Activated CD4-positive, alpha-beta T cell treated with anti-CD3 and anti-CD28 coated beads for 36 hours (primary cell): ENCODE measurements around the gene ATG5. TPM values are rescaled to one million over a fixed set of nuclear protein-coding genes. Genes with fewer than 3 reads are reported as not detected.
"Not testable (repeated sequence)": the region's sequence is repeated elsewhere in the genome, so short reads cannot be mapped to it uniquely, and the experiment has no call there.

Source experiments
- ATAC-seq: fragments of 200-7000 bp; cut with Tn5 transposase; one replicate; pipeline ENCODE4 v1.10.0; 2021; ENCODE audit warnings: mild to moderate bottlenecking, moderate library complexity
- CTCF ChIA-PET: fragments of 350-600 bp; sonication (Branson Sonifier 250); formaldehyde crosslinking; loops from one replicate; lab custom pipeline; 2021; ENCODE audit warnings: antibody characterized with exemption; lab: Charles Lee
- POLR2A ChIA-PET: fragments of 350-600 bp; sonication (Branson Sonifier 250); formaldehyde crosslinking; loops from one replicate; lab custom pipeline; 2021; ENCODE audit warnings: antibody characterized with exemption, inconsistent platforms; lab: Charles Lee
- DNase-seq: peaks from one replicate; pipeline ENCODE4 v3.0.0-alpha.2; 2020
- H3K27ac Mint-ChIP-seq: one replicate; pipeline ENCODE4 v1.8.0; 2021; ENCODE audit warnings: mixed read lengths
- H3K27me3 Mint-ChIP-seq: one replicate; pipeline ENCODE4 v1.8.0; 2021; ENCODE audit warnings: mixed read lengths
- H3K36me3 Mint-ChIP-seq: one replicate; pipeline ENCODE4 v1.8.0; 2021; ENCODE audit warnings: low read depth, mixed read lengths
- H3K4me1 Mint-ChIP-seq: one replicate; pipeline ENCODE4 v1.8.0; 2021; ENCODE audit warnings: mixed read lengths
- H3K4me3 Mint-ChIP-seq: one replicate; pipeline ENCODE4 v1.8.0; 2021; ENCODE audit warnings: mild to moderate bottlenecking, moderate library complexity, mixed read lengths
- H3K9me3 Mint-ChIP-seq: one replicate; pipeline ENCODE4 v1.8.0; 2021; ENCODE audit warnings: low read depth, mixed read lengths
- intact Hi-C, 2 experiments: fragments of 100-400 bp; cut with DNase I in 1 of 2; cut with micrococcal nuclease in 1 of 2; formaldehyde crosslinking; loops; one replicate each; pipeline versions ENCODE4 v1.14.2 to v1.15.1; 2022 to 2024; cut with DNase I, micrococcal nuclease
- total RNA-seq, 2 experiments: library from RNA; stranded (reverse); gene quantifications; one replicate each; pipeline ENCODE4 v1.2.3, GENCODE V29; 2021

ATG5 gene
- total RNA-seq, 2 experiments from 2014 or later: 27.2 to 31.6 TPM

DNA sequence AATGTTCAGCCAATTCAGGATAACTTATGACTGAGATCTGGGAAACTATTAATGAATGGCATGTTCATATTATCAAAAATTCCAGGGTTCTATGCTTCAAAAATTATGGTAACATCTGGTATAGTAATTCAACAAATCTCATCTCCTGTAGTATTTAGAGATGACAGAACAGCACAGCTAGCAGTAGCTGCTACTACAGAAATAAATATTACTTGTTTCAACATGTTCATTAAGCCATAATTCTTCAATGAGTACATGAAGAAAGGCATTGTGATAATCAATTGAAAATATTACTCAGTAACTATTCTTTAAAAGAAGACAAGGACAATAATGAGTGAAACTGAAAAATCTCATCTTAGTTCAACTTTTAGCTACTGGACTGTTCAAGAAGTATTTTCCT is 66.8 kb downstream of the ATG5 start:
- no peak for DNase-seq
- Mint-ChIP-seq H3K27ac (no peak overlapping the region), H3K27me3 (no peaks in the 10 kb centered on the region), H3K36me3 (peaks cover 14% of the 10 kb centered on the region), H3K4me3 (no peak overlapping the region), H3K4me1 (peaks cover 2% of the 10 kb centered on the region), H3K9me3 (no peaks in the 10 kb centered on the region)
- intact Hi-C loops: no loop called here
- ATAC-seq: no peak
- ChIA-PET CTCF (interaction anchor here (1.2 to 1.3 kb wide), 3 partner anchors 8 to 81 kb away, joined by 3 to 6 read pairs (median 3); no protein-coding TSS in a partner anchor), POLR2A (no interaction called here)

GRCh38 chr6:106257195-106257594 is 68.4 kb downstream of the ATG5 start:
- Mint-ChIP-seq H3K4me3 (no peak overlapping the region), H3K9me3 (no peaks in the 10 kb centered on the region), H3K4me1 (peaks cover 13% of the 10 kb centered on the region), H3K36me3 (peaks cover 13% of the 10 kb centered on the region), H3K27ac (no peak overlapping the region), H3K27me3 (no peaks in the 10 kb centered on the region)
- no peak for DNase-seq
- intact Hi-C loops: no loop called here
- ChIA-PET CTCF (interaction anchor here (0.7 to 2.3 kb wide), 4 partner anchors 14 to 34 kb away, joined by 3 to 6 read pairs (median 4); no protein-coding TSS in a partner anchor), POLR2A (no interaction called here)
- no peak for ATAC-seq

DNA sequence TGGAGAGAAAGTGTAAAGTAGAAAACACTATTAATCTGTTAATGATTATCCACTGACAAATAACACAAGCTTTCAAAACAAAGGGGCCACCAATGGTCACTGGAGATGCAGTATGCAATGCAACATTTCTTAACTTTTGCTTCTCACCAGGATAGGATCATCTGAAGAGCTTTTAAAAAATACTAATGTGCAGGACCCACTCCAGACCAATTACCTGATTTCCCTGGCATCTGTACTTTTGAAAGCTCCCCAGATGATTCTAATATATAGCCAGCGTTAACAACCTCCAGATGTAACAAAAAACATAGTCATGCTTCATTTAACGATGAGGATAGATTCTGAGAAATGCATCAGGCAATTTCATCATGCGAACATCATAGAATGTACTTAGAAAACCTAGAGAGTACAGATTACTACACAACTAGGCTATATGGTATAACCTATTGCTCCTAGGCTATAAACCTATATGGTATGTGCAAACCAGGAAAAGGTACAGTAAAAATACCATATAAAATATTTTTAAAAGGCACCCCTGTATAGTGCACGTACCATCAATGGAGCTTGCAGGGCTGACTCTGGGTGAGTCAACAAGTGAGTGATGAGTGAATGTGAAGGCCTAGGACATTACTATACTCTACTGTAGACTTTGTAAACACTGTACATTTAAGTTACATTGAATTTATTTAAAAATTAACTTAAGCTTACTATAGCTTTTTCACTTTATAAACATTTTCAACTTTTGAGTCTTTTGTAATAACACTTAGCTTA is 69.2 kb downstream of the ATG5 start:
- intact Hi-C loops: no loop called here
- Mint-ChIP-seq H3K27ac (no peak overlapping the region), H3K27me3 (no peaks in the 10 kb centered on the region), H3K4me1 (peaks cover 16% of the 10 kb centered on the region), H3K36me3 (peaks cover 11% of the 10 kb centered on the region), H3K9me3 (no peaks in the 10 kb centered on the region), H3K4me3 (no peak overlapping the region)
- POLR2A ChIA-PET: no interaction called here
- peak; percentile 42 for ATAC-seq
- CTCF ChIA-PET: interaction anchor here (0.9 to 2.3 kb wide), 4 partner anchors 8 to 33 kb away, joined by 3 to 6 read pairs (median 4); no protein-coding TSS in a partner anchor
- no peak for DNase-seq

DNA sequence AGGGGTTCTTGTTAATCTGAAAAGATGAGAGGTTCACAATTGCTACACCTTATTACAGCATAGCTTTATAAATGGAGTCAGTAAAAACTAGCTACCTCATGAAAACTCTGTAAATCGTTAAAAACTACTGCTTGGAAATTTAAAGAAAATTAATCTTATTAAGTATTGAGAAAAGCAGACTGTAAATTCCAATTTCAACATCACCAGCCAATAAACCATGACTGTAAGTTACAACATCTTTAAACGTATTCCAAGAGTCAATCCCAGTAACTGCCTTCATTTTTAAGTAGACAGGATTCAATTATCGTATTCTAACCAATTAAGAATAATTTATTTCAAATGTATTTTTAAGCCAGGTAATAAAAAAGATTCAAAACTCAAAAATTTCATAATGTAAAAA is 70.3 kb downstream of the ATG5 start:
- H3K4me1 Mint-ChIP-seq: peaks cover 16% of the 10 kb centered on the region
- ChIA-PET POLR2A (no interaction called here), CTCF (no interaction called here)
- no peaks in the 10 kb centered on the region for H3K27me3 Mint-ChIP-seq
- no peaks in the 10 kb centered on the region for H3K9me3 Mint-ChIP-seq
- no peak overlapping the region for H3K27ac Mint-ChIP-seq
- ATAC-seq (no peak), DNase-seq (no peak)
- peaks cover 5% of the 10 kb centered on the region for H3K36me3 Mint-ChIP-seq
- intact Hi-C loops: no loop called here
- no peak overlapping the region for H3K4me3 Mint-ChIP-seq

DNA sequence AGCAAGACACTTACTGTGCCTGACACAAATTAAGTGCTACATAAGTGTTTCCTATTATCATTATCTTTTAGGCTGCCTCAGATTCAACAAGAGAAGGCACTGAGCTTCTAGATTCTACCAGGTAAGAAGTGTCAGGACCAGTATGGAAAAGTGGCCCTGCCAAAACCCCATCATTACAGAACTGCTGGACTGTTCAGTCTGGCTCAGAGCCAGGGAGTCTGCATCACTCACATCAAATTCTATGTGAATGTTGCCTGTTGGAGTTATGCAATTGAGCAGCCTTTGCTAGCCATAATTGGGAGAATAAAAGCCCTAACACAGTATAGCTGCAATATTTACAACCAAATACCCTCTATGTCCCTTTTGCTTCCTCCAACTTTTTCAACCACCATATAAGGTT is 70.9 kb downstream of the ATG5 start:
- no peaks in the 10 kb centered on the region for H3K9me3 Mint-ChIP-seq
- ChIA-PET CTCF (interaction anchor here (0.7 kb wide), 1 partner anchor 226 kb away, joined by 3 read pairs; no protein-coding TSS in a partner anchor), POLR2A (no interaction called here)
- peaks cover under 1% of the 10 kb centered on the region for H3K36me3 Mint-ChIP-seq
- no peak overlapping the region for H3K27ac Mint-ChIP-seq
- DNase-seq: no peak
- H3K4me3 Mint-ChIP-seq: no peak overlapping the region
- ATAC-seq: no peak
- intact Hi-C loops: no loop called here
- H3K4me1 Mint-ChIP-seq: peaks cover 19% of the 10 kb centered on the region
- H3K27me3 Mint-ChIP-seq: no peaks in the 10 kb centered on the region

DNA sequence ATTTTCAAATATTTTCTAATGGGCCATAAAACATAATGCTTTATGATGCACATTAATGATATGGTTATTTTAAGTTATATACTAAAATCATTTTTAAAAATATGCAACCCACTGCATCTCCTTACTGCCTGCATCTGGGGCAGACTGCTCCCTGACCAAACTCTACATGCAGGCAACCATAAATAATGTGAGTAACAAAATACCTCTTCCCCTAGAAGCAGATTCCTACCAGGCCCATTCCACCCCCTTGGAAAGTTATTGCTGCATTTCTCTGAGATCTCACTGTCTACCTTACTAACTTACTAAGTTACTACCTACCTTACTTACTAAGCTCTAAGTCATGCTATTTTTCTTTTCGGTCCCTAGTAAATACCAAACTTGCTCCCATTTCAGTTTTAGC is 71.8 kb downstream of the ATG5 start:
- H3K27me3 Mint-ChIP-seq: no peaks in the 10 kb centered on the region
- no peak overlapping the region for H3K4me3 Mint-ChIP-seq
- H3K27ac Mint-ChIP-seq: no peak overlapping the region
- peaks cover 20% of the 10 kb centered on the region for H3K4me1 Mint-ChIP-seq
- H3K36me3 Mint-ChIP-seq: no peaks in the 10 kb centered on the region
- intact Hi-C loops: no loop called here
- ChIA-PET CTCF (interaction anchor here (0.7 kb wide), 1 partner anchor 225 kb away, joined by 3 read pairs; no protein-coding TSS in a partner anchor), POLR2A (no interaction called here)
- DNase-seq: no peak
- H3K9me3 Mint-ChIP-seq: no peaks in the 10 kb centered on the region
- ATAC-seq: no peak

GRCh38 chr6:106253172-106253571 is 72.4 kb downstream of the ATG5 start:
- Mint-ChIP-seq H3K27me3 (no peaks in the 10 kb centered on the region), H3K36me3 (no peaks in the 10 kb centered on the region), H3K4me1 (peaks cover 20% of the 10 kb centered on the region), H3K4me3 (no peak overlapping the region), H3K27ac (no peak overlapping the region), H3K9me3 (no peaks in the 10 kb centered on the region)
- ChIA-PET CTCF (no interaction called here), POLR2A (interaction anchor here (0.7 kb wide), 1 partner anchor 71 kb away, joined by 3 read pairs; no protein-coding TSS in a partner anchor)
- ATAC-seq: no peak
- no peak for DNase-seq
- intact Hi-C loops: no loop called here

DNA sequence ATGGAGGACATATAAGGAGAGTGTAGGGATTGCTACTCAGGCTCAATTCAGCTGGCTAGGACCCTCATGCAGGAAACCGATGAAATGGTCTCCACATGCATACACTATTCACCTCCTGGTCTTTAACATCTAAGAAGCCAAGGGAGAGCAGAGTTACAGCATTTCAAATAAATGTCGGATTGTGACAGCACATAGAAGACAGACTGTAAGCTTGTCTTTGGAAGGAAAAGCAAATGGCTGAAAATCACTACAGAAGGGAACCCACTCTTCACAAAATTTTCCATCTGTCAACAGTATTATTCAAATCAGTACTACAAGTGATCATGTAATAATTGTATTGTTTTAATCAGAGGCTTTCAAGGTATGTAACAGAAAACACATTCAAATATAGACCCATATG is 72.9 kb downstream of the ATG5 start:
- ChIA-PET CTCF (interaction anchor here (0.6 to 1.2 kb wide), 3 partner anchors 27 to 87 kb away, joined by 3 to 5 read pairs (median 3); no protein-coding TSS in a partner anchor), POLR2A (interaction anchor here (0.7 kb wide), 1 partner anchor 71 kb away, joined by 3 read pairs; no protein-coding TSS in a partner anchor)
- no peak overlapping the region for H3K27ac Mint-ChIP-seq
- peak; percentile 21 for ATAC-seq
- DNase-seq: no peak
- peaks cover 2% of the 10 kb centered on the region for H3K36me3 Mint-ChIP-seq
- H3K9me3 Mint-ChIP-seq: no peaks in the 10 kb centered on the region
- H3K27me3 Mint-ChIP-seq: no peaks in the 10 kb centered on the region
- H3K4me1 Mint-ChIP-seq: peaks cover 23% of the 10 kb centered on the region
- H3K4me3 Mint-ChIP-seq: no peak overlapping the region
- intact Hi-C loops: no loop called here

GRCh38 chr6:106251531-106252255 is 73.9 kb downstream of the ATG5 start:
- intact Hi-C loops, POLR2A ChIA-PET, ATAC-seq, H3K4me3 Mint-ChIP-seq, H3K27ac Mint-ChIP-seq, H3K9me3 Mint-ChIP-seq, DNase-seq, H3K36me3 Mint-ChIP-seq, H3K27me3 Mint-ChIP-seq: not testable (repeated sequence)
- CTCF ChIA-PET: interaction anchor here (0.8 to 1.2 kb wide), 2 partner anchors 39 to 88 kb away, joined by 3 read pairs; no protein-coding TSS in a partner anchor
- H3K4me1 Mint-ChIP-seq: peaks cover 26% of the 10 kb centered on the region

- peaks cover 29% of the 10 kb centered on the region for H3K4me1 Mint-ChIP-seq
- CTCF ChIA-PET: no interaction called here
Observed at GRCh38 chr6:106250953-106251352, 74.6 kb downstream of the ATG5 start.

DNA sequence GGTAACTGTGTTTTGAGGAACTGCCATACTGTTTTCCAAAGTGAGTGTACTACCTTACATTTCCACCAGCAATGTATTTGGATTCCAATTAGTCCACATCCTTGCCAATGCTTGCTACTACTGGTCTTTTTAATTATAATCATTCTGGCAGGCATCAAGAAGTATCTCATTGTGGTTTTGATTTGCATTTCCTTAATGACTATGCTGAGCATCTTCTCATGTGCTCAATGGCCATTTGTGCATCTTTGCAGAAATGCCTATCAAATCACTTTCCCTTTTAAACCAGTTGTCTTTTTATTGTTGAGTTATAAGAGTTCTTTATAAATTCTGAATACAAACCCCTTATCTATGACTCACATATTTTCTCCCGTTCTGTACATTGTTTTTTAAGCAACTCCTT is 75.9 kb downstream of the ATG5 start:
- DNase-seq (no peak), ATAC-seq (no peak)
- peaks cover 33% of the 10 kb centered on the region for H3K4me1 Mint-ChIP-seq
- ChIA-PET CTCF (no interaction called here), POLR2A (no interaction called here)
- H3K27ac Mint-ChIP-seq: no peak overlapping the region
- H3K36me3 Mint-ChIP-seq: peaks cover 15% of the 10 kb centered on the region
- no peak overlapping the region for H3K4me3 Mint-ChIP-seq
- no peaks in the 10 kb centered on the region for H3K27me3 Mint-ChIP-seq
- intact Hi-C loops: loop anchor here in 1 of 2 experiments (5.0 kb wide), 1 partner anchor 33 kb away; no protein-coding TSS in a partner anchor
- H3K9me3 Mint-ChIP-seq: no peaks in the 10 kb centered on the region

More at GRCh38 chr6:106250953-106251352, 74.6 kb downstream of the ATG5 start:
- DNase-seq (no peak), ATAC-seq (no peak)
- H3K27me3 Mint-ChIP-seq: no peaks in the 10 kb centered on the region
- H3K27ac Mint-ChIP-seq: no peak overlapping the region
- peaks cover 11% of the 10 kb centered on the region for H3K36me3 Mint-ChIP-seq
- H3K4me3 Mint-ChIP-seq: no peak overlapping the region
- POLR2A ChIA-PET: no interaction called here
- intact Hi-C loops: no loop called here
- no peaks in the 10 kb centered on the region for H3K9me3 Mint-ChIP-seq
